Type B pancreatic cell (in vitro differentiated cells): Measurements from ENCODE around the gene TENT4B. TPM values are rescaled to one million over a fixed set of nuclear protein-coding genes. Genes with fewer than 3 reads are reported as not detected.

Source experiments
- DNase-seq: peaks from one replicate; pipeline ENCODE4 v3.0.0; 2021; ENCODE audit warnings: mixed read lengths; ENCODE audit not compliant: unreplicated experiment; ENCODE audit errors: extremely low spot score
- H3K27ac Mint-ChIP-seq: 2 replicates; pipeline ENCODE4 v1.8.0; 2021; ENCODE audit warnings: mild to moderate bottlenecking, mixed read lengths
- H3K27me3 Mint-ChIP-seq: 2 replicates; pipeline ENCODE4 v1.8.0; 2021; ENCODE audit warnings: mixed read lengths
- H3K36me3 Mint-ChIP-seq: 2 replicates; pipeline ENCODE4 v1.8.0; 2021; ENCODE audit warnings: mixed read lengths
- H3K4me1 Mint-ChIP-seq: one replicate; pipeline ENCODE4 v1.8.0; 2021; ENCODE audit warnings: mixed read lengths; ENCODE audit not compliant: unreplicated experiment
- H3K4me3 Mint-ChIP-seq: 2 replicates; pipeline ENCODE4 v1.8.0; 2021; ENCODE audit warnings: mild to moderate bottlenecking, mixed read lengths
- H3K9me3 Mint-ChIP-seq: 2 replicates; pipeline ENCODE4 v1.8.0; 2021; ENCODE audit warnings: mixed read lengths
- CTCF ChIP-seq: fragments of 200-600 bp; sonication (generic); conservative IDR thresholded peaks from 2 replicates; pipeline ENCODE4 v1.5.0; 2021; ENCODE audit warnings: antibody characterized with exemption, mild to moderate bottlenecking
- total RNA-seq: library from RNA; stranded (reverse); gene quantifications from 2 replicates; pipeline ENCODE4 v1.2.1, GENCODE V29; 2021; ENCODE audit warnings: low replicate concordance

TENT4B gene
- total RNA-seq, 1 donor from 2014 or later: 14.1 TPM

GRCh38 chr16:50224286-50224685 lies 71.2 kb downstream of the TENT4B start:
- Mint-ChIP-seq H3K27ac (no peak overlapping the region), H3K9me3 (no peaks in the 10 kb centered on the region), H3K36me3 (peaks cover 17% of the 10 kb centered on the region), H3K27me3 (no peaks in the 10 kb centered on the region), H3K4me3 (no peak overlapping the region), H3K4me1 (no peaks in the 10 kb centered on the region)
- no peak for TF ChIP-seq CTCF
- DNase-seq: no peak

- no peaks in the 10 kb centered on the region for H3K9me3 Mint-ChIP-seq
- no peak overlapping the region for H3K27ac Mint-ChIP-seq
- DNase-seq: no peak
- peaks cover 17% of the 10 kb centered on the region for H3K36me3 Mint-ChIP-seq
- H3K4me3 Mint-ChIP-seq: no peak overlapping the region
- no peak for TF ChIP-seq CTCF
- H3K27me3 Mint-ChIP-seq: no peaks in the 10 kb centered on the region
- H3K4me1 Mint-ChIP-seq: no peaks in the 10 kb centered on the region
Measured at GRCh38 chr16:50227120-50227519, 74.0 kb downstream of the TENT4B start.

- no peak overlapping the region for H3K4me3 Mint-ChIP-seq
- no peak for DNase-seq
- no peak for TF ChIP-seq CTCF
- H3K36me3 Mint-ChIP-seq: peaks cover 17% of the 10 kb centered on the region
- H3K27me3 Mint-ChIP-seq: no peaks in the 10 kb centered on the region
- H3K4me1 Mint-ChIP-seq: no peaks in the 10 kb centered on the region
- no peak overlapping the region for H3K27ac Mint-ChIP-seq
- H3K9me3 Mint-ChIP-seq: no peaks in the 10 kb centered on the region
Measured at GRCh38 chr16:50227665-50228064, 74.6 kb downstream of the TENT4B start.

GRCh38 chr16:50228364-50228868 lies 75.3 kb downstream of the TENT4B start:
- DNase-seq: no peak
- no peak overlapping the region for H3K4me3 Mint-ChIP-seq
- TF ChIP-seq CTCF: no peak
- no peaks in the 10 kb centered on the region for H3K27me3 Mint-ChIP-seq
- no peaks in the 10 kb centered on the region for H3K9me3 Mint-ChIP-seq
- peaks cover 17% of the 10 kb centered on the region for H3K36me3 Mint-ChIP-seq
- H3K27ac Mint-ChIP-seq: no peak overlapping the region
- no peaks in the 10 kb centered on the region for H3K4me1 Mint-ChIP-seq

- no peaks in the 10 kb centered on the region for H3K27me3 Mint-ChIP-seq
- no peak for DNase-seq
- TF ChIP-seq CTCF: no peak
- peaks cover 13% of the 10 kb centered on the region for H3K36me3 Mint-ChIP-seq
- H3K9me3 Mint-ChIP-seq: no peaks in the 10 kb centered on the region
- no peak overlapping the region for H3K4me3 Mint-ChIP-seq
- H3K27ac Mint-ChIP-seq: no peak overlapping the region
- peaks cover 4% of the 10 kb centered on the region for H3K4me1 Mint-ChIP-seq
Measured at GRCh38 chr16:50229149-50229726, 76.1 kb downstream of the TENT4B start.
